Vagina (tissue), 2 donors: ENCODE data around the gene HSPD1. TPM values are rescaled to one million over a fixed set of nuclear protein-coding genes. Genes with fewer than 3 reads are reported as not detected.

ENCODE experiments used
- DNase-seq, 2 donors: peaks; one replicate each; pipeline ENCODE4 v3.0.0-alpha.2; 2017; ENCODE audit errors: extremely low spot score in 2 of 2
- H3K27ac ChIP-seq: fragments of 200-600 bp; sonication (generic); one replicate; pipeline ENCODE4 v1.5.1; 2019
- H3K27me3 ChIP-seq: fragments of 200-600 bp; sonication (generic); one replicate; pipeline ENCODE4 v1.5.1; 2019
- H3K36me3 ChIP-seq, 2 donors: fragments of 200-600 bp; sonication (generic); one replicate each; pipeline ENCODE4 v1.5.1; 2017 to 2019
- H3K4me1 ChIP-seq: fragments of 200-600 bp; sonication (generic); one replicate; pipeline ENCODE4 v1.5.1; 2019
- H3K4me3 ChIP-seq, 2 donors: fragments of 200-600 bp; sonication (generic); 1 replicate in 1 of 2; 2 replicates in 1 of 2; pipeline ENCODE4 v1.5.1; 2016 to 2019
- H3K9me3 ChIP-seq: fragments of 200-600 bp; sonication (generic); one replicate; pipeline ENCODE4 v1.5.1; 2019
- POLR2A ChIP-seq, 2 donors: fragments of 450-650 bp; IDR thresholded peaks; one replicate each; pipeline ENCODE4 v1.6.1; 2017; ENCODE audit warnings: antibody characterized with exemption in 2 of 2, mild to moderate bottlenecking in 2 of 2, moderate library complexity in 2 of 2
- POLR2AphosphoS5 ChIP-seq, 2 donors: sonication (generic); formaldehyde crosslinking; IDR thresholded peaks; one replicate each; pipeline ENCODE4 v1.9.0; 2017; ENCODE audit warnings: antibody characterized with exemption in 2 of 2, mild to moderate bottlenecking in 2 of 2, low read depth in 1 of 2; ENCODE audit not compliant: insufficient read depth in 1 of 2
- intact Hi-C: fragments of 100-400 bp; cut with DNase I; formaldehyde crosslinking; loops from one replicate; pipeline ENCODE4 v1.15.1; 2023
- total RNA-seq: library from RNA; depleted of rRNA; stranded (reverse); fragments of >200 nt; gene quantifications from one replicate; pipeline ENCODE4 v1.2.3, GENCODE V29; 2016
- TF ChIP-seq, protein P1 (sequence below), 3 experiments: fragments of 450-650 bp in 2 of 3; fragments of 200-600 bp in 1 of 3; sonication (generic) in 1 of 3; IDR thresholded peaks; one replicate each; pipeline ENCODE4 v1.5.1; 2017 to 2019; ENCODE audit warnings: antibody characterized with exemption in 3 of 3, mild to moderate bottlenecking in 2 of 3, moderate library complexity in 2 of 3

The HSPD1 gene
- total RNA-seq, 1 donor from 2014 or later, result 127 TPM

DNA sequence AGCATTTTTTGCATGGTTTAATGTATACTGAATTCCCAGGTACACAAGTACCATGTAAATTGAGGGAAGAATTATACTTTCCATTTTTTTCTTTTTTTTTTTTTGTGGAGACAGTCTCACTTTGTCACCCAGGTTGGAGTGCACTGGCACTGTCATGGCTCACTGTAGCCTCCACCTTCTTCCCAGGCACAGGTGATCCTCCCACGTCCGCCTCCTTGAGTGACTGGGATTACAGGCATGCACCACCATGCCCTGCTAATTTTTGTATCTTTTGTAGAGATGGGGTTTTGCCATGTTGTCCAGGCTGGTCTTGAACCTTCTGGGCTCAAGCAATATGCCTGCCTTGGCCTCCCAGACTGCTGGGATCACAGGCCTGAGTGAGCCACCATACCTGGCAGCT lies 4.4 kb upstream of the HSPD1 start:
- intact Hi-C loops, result loop anchor here (5.0 to 10.0 kb wide), 2 partner anchors 52 to 201 kb away; partner anchors contain the start of genes COQ10B and MARS2
- Histone ChIP-seq H3K27ac (peak overlapping the region; percentile 0), H3K27me3 (no peaks in the 10 kb centered on the region), H3K4me3 (no peak overlapping the region), H3K9me3 (no peaks in the 10 kb centered on the region), H3K4me1 (peaks cover 19% of the 10 kb centered on the region), H3K36me3 (peaks cover 0 to 10% of the 10 kb centered on the region in 2 donors)
- DNase-seq, result no peak
- TF ChIP-seq POLR2A (IDR thresholded peaks at IDR 0.05) (no peak), POLR2AphosphoS5 (IDR thresholded peaks at IDR 0.05; ENCODE audit: insufficient read depth in 1 of 2, low read depth in 1 of 2) (no peak)
- TF ChIP-seq, protein P1, sequence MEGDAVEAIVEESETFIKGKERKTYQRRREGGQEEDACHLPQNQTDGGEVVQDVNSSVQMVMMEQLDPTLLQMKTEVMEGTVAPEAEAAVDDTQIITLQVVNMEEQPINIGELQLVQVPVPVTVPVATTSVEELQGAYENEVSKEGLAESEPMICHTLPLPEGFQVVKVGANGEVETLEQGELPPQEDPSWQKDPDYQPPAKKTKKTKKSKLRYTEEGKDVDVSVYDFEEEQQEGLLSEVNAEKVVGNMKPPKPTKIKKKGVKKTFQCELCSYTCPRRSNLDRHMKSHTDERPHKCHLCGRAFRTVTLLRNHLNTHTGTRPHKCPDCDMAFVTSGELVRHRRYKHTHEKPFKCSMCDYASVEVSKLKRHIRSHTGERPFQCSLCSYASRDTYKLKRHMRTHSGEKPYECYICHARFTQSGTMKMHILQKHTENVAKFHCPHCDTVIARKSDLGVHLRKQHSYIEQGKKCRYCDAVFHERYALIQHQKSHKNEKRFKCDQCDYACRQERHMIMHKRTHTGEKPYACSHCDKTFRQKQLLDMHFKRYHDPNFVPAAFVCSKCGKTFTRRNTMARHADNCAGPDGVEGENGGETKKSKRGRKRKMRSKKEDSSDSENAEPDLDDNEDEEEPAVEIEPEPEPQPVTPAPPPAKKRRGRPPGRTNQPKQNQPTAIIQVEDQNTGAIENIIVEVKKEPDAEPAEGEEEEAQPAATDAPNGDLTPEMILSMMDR (IDR thresholded peaks at IDR 0.05), result no peak

GRCh38 chr2:197502685-197503084 lies 3.0 kb upstream of the HSPD1 start:
- H3K4me3 ChIP-seq, result no peak overlapping the region
- peak overlapping the region; percentile 100 for H3K27ac ChIP-seq
- H3K27me3 ChIP-seq, result no peaks in the 10 kb centered on the region
- intact Hi-C loops, result loop anchor here (5.0 to 10.0 kb wide), 2 partner anchors 50 to 202 kb away; partner anchors contain the start of genes COQ10B and MARS2
- no peaks in the 10 kb centered on the region for H3K9me3 ChIP-seq
- peaks cover 0 to 10% of the 10 kb centered on the region in 2 donors for H3K36me3 ChIP-seq
- TF ChIP-seq POLR2A (IDR thresholded peaks at IDR 0.05) (no peak), POLR2AphosphoS5 (IDR thresholded peaks at IDR 0.05; ENCODE audit: insufficient read depth in 1 of 2, low read depth in 1 of 2) (no peak)
- TF ChIP-seq, protein P1 (IDR thresholded peaks at IDR 0.05), result no peak
- DNase-seq, result no peak
- H3K4me1 ChIP-seq, result peaks cover 30% of the 10 kb centered on the region

GRCh38 chr2:197502201-197502600 lies 2.6 kb upstream of the HSPD1 start:
- peaks cover 35% of the 10 kb centered on the region for H3K4me1 ChIP-seq
- no peaks in the 10 kb centered on the region for H3K27me3 ChIP-seq
- TF ChIP-seq POLR2AphosphoS5 (IDR thresholded peaks at IDR 0.05; ENCODE audit: insufficient read depth in 1 of 2, low read depth in 1 of 2) (no peak), POLR2A (IDR thresholded peaks at IDR 0.05) (no peak)
- TF ChIP-seq, protein P1 (IDR thresholded peaks at IDR 0.05), result no peak
- H3K36me3 ChIP-seq, result peaks cover 0 to 11% of the 10 kb centered on the region in 2 donors
- DNase-seq, result no peak
- intact Hi-C loops, result loop anchor here (5.0 to 10.0 kb wide), 2 partner anchors 50 to 203 kb away; partner anchors contain the start of genes COQ10B and MARS2
- no peak overlapping the region for H3K4me3 ChIP-seq
- H3K27ac ChIP-seq, result peak overlapping the region; percentile 100
- no peaks in the 10 kb centered on the region for H3K9me3 ChIP-seq

DNA sequence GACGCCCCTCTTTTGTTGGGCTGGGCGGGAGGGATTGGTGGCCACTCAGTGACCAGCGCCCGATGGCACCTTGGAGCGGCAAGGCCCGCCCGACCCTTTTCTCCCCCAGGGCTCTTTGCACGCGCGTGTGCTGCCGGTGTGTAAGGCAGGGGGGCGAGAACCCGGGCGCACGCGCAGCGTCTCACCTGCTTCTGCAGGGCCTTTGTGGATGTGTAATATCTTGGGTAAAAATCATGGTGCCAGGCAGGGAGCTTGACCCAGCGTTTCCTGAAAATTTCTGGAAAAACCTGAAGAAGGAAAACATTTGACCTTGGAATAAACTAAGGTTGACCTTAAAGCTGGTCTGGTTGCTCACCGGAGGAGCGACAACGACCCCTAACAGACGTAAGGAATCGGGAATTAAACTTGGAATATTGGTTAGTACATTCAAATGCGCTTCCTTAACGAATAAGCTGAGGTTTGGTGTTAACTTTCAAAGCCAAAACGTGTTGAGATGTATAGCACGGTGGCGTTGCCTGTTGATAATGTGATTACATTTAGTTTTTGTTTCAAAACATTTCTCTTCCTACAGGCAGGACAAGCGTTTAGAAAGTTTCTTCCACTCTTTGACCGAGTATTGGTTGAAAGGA lies 977 bp upstream of the HSPD1 start:
- peaks cover 51% of the 10 kb centered on the region for H3K4me1 ChIP-seq
- H3K27me3 ChIP-seq, result no peaks in the 10 kb centered on the region
- DNase-seq, result peak in 1 of 2 donors; percentile 89
- TF ChIP-seq POLR2AphosphoS5 (IDR thresholded peaks at IDR 0.05; ENCODE audit: insufficient read depth in 1 of 2, low read depth in 1 of 2) (no peak), POLR2A (IDR thresholded peaks at IDR 0.05) (no peak)
- TF ChIP-seq, protein P1 (IDR thresholded peaks at IDR 0.05), result no peak
- H3K36me3 ChIP-seq, result peaks cover 0 to 27% of the 10 kb centered on the region in 2 donors
- peak overlapping the region; percentile 100 for H3K27ac ChIP-seq
- H3K9me3 ChIP-seq, result no peaks in the 10 kb centered on the region
- H3K4me3 ChIP-seq, result peak overlapping the region; percentile 93 to 94
- intact Hi-C loops, result loop anchor here (5.0 to 10.0 kb wide), 2 partner anchors 48 to 204 kb away; partner anchors contain the start of genes COQ10B and MARS2
